ENCODE measurements around the gene PPP1R16B.

Gene PPP1R16B

GRCh38 chr20:38759106-38759505 lies 46.4 kb upstream of the PPP1R16B start (continued):
- TF ChIP-seq, protein P1, sequence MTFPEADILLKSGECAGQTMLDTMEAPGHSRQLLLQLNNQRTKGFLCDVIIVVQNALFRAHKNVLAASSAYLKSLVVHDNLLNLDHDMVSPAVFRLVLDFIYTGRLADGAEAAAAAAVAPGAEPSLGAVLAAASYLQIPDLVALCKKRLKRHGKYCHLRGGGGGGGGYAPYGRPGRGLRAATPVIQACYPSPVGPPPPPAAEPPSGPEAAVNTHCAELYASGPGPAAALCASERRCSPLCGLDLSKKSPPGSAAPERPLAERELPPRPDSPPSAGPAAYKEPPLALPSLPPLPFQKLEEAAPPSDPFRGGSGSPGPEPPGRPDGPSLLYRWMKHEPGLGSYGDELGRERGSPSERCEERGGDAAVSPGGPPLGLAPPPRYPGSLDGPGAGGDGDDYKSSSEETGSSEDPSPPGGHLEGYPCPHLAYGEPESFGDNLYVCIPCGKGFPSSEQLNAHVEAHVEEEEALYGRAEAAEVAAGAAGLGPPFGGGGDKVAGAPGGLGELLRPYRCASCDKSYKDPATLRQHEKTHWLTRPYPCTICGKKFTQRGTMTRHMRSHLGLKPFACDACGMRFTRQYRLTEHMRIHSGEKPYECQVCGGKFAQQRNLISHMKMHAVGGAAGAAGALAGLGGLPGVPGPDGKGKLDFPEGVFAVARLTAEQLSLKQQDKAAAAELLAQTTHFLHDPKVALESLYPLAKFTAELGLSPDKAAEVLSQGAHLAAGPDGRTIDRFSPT (tag by site-specific recombination; IDR thresholded peaks at IDR 0.05) = no peak
- TF ChIP-seq RBAK (tag by site-specific recombination; IDR thresholded peaks at IDR 0.05) (no peak), ZNF280C (tag by site-specific recombination; IDR thresholded peaks at IDR 0.05) (no peak), GLI4 (tag by site-specific recombination; IDR thresholded peaks at IDR 0.05) (no peak)
- TF ChIP-seq, protein P2, sequence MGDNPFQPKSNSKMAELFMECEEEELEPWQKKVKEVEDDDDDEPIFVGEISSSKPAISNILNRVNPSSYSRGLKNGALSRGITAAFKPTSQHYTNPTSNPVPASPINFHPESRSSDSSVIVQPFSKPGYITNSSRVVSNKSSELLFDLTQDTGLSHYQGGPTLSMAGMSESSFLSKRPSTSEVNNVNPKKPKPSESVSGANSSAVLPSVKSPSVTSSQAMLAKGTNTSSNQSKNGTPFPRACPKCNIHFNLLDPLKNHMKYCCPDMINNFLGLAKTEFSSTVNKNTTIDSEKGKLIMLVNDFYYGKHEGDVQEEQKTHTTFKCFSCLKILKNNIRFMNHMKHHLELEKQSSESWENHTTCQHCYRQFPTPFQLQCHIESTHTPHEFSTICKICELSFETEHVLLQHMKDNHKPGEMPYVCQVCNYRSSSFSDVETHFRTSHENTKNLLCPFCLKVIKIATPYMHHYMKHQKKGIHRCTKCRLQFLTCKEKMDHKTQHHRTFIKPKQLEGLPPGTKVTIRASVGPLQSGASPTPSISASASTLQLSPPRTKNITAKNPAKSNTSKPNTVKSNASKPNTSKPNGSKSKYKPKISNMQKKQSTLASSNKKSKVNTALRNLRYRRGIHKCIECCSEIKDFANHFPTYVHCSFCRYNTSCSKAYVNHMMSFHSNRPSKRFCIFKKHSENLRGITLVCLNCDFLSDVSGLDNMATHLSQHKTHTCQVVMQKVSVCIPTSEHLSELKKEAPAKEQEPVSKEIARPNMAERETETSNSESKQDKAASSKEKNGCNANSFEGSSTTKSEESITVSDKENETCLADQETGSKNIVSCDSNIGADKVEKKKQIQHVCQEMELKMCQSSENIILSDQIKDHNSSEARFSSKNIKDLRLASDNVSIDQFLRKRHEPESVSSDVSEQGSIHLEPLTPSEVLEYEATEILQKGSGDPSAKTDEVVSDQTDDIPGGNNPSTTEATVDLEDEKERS (tag by site-specific recombination; IDR thresholded peaks at IDR 0.05) = no peak

DNA sequence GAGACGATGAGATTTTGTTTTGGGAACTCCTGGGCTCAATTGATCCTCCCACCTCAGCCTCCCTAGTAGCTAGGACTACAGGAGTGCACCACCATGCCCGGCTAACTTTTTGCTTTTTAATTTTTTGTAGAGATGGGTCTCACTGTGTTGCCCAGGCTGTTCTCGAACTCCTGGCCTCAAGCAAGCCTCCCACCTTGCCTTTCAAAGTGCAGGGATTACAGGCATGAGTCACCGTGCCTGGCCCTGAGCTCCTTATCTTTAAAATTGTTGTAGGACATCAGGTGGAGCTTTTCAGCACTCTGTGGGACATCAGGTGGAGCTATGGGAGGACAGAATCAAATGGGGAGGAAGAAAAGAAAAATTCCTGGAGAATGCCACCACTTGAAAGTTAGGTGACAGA lies 44.5 kb upstream of the PPP1R16B start:
- Histone ChIP-seq H3K9me3 (ENCODE audit: control insufficient read depth, insufficient read depth, low read depth, low read length) (no peaks in the 10 kb centered on the region), H3K4me1 (ENCODE audit: control insufficient read depth, insufficient read depth, low read length) (no peaks in the 10 kb centered on the region), H3K36me3 (ENCODE audit: control insufficient read depth in 2 of 2, insufficient read depth in 1 of 2, low read length in 2 of 2) (peaks cover 0 to 80% of the 10 kb centered on the region in 2 experiments; a peak in 2 of 3 replicates), H3K4me3 (ENCODE audit: low read depth, low read length) (no peak overlapping the region), H3K27ac (ENCODE audit: extremely low read depth, low read depth, low read length) (no peak overlapping the region)
- CTCF ChIA-PET = interaction anchor here (1.2 kb wide), 1 partner anchor 11 kb away, joined by 3 read pairs; no protein-coding TSS in a partner anchor
- POLR2A ChIA-PET = no interaction called here
- TF ChIP-seq ZNF10 (tag by site-specific recombination; IDR thresholded peaks at IDR 0.05) (no peak), ZNF202 (tag by site-specific recombination; IDR thresholded peaks at IDR 0.05; ENCODE audit: borderline replicate concordance) (no peak), PRDM1 (tag by site-specific recombination; IDR thresholded peaks at IDR 0.05) (no peak), ZNF132 (tag by site-specific recombination; IDR thresholded peaks at IDR 0.05; ENCODE audit: borderline replicate concordance) (no peak), MYNN (tag by site-specific recombination; IDR thresholded peaks at IDR 0.05; ENCODE audit: borderline replicate concordance) (no peak), ZNF239 (tag by site-specific recombination; IDR thresholded peaks at IDR 0.05) (no peak), ZNF114 (tag by site-specific recombination; IDR thresholded peaks at IDR 0.05) (no peak), FEZF1 (tag by site-specific recombination; IDR thresholded peaks at IDR 0.05) (no peak), ZNF366 (tag by site-specific recombination; conservative IDR thresholded peaks at IDR 0.05) (no peak), ZNF404 (tag by site-specific recombination; IDR thresholded peaks at IDR 0.05) (no peak), ZNF670 (tag by site-specific recombination; IDR thresholded peaks at IDR 0.05; ENCODE audit: low read depth) (no peak), ZNF560 (tag by site-specific recombination; IDR thresholded peaks at IDR 0.05; ENCODE audit: borderline replicate concordance) (no peak), HOXD13 (CRISPR knock-in tag; IDR thresholded peaks at IDR 0.05; ENCODE audit: borderline replicate concordance) (no peak), SALL2 (tag by site-specific recombination; IDR thresholded peaks at IDR 0.05; ENCODE audit: borderline replicate concordance) (no peak), SP2 (tag by site-specific recombination; IDR thresholded peaks at IDR 0.05) (no peak), GLIS1 (tag by site-specific recombination; IDR thresholded peaks at IDR 0.05) (no peak)
- TF ChIP-seq, protein P3, sequence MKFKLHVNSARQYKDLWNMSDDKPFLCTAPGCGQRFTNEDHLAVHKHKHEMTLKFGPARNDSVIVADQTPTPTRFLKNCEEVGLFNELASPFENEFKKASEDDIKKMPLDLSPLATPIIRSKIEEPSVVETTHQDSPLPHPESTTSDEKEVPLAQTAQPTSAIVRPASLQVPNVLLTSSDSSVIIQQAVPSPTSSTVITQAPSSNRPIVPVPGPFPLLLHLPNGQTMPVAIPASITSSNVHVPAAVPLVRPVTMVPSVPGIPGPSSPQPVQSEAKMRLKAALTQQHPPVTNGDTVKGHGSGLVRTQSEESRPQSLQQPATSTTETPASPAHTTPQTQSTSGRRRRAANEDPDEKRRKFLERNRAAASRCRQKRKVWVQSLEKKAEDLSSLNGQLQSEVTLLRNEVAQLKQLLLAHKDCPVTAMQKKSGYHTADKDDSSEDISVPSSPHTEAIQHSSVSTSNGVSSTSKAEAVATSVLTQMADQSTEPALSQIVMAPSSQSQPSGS (tag by site-specific recombination; IDR thresholded peaks at IDR 0.05; ENCODE audit: low read depth) = no peak
- TF ChIP-seq, protein P4, sequence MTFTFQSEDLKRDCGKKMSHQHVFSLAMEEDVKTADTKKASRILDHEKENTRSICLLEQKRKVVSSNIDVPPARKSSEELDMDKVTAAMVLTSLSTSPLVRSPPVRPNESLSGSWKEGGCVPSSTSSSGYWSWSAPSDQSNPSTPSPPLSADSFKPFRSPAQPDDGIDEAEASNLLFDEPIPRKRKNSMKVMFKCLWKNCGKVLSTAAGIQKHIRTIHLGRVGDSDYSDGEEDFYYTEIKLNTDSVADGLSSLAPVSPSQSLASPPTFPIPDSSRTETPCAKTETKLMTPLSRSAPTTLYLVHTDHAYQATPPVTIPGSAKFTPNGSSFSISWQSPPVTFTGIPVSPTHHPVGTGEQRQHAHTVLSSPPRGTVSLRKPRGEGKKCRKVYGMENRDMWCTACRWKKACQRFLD (tag by site-specific recombination; IDR thresholded peaks at IDR 0.05) = no peak
- TF ChIP-seq, protein P5, sequence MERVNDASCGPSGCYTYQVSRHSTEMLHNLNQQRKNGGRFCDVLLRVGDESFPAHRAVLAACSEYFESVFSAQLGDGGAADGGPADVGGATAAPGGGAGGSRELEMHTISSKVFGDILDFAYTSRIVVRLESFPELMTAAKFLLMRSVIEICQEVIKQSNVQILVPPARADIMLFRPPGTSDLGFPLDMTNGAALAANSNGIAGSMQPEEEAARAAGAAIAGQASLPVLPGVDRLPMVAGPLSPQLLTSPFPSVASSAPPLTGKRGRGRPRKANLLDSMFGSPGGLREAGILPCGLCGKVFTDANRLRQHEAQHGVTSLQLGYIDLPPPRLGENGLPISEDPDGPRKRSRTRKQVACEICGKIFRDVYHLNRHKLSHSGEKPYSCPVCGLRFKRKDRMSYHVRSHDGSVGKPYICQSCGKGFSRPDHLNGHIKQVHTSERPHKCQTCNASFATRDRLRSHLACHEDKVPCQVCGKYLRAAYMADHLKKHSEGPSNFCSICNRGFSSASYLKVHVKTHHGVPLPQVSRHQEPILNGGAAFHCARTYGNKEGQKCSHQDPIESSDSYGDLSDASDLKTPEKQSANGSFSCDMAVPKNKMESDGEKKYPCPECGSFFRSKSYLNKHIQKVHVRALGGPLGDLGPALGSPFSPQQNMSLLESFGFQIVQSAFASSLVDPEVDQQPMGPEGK (tag by site-specific recombination; IDR thresholded peaks at IDR 0.05) = no peak
